HG03558 (cell line): ENCODE measurements around the gene DAPK2.
"Not testable (repeated sequence)": the region's sequence is repeated elsewhere in the genome, so short reads cannot be mapped to it uniquely, and the experiment has no call there.

Experiments used
- ATAC-seq: cut with Tn5 transposase; IDR thresholded peaks from one replicate; pipeline ENCODE4 v1.9.1; 2021; ENCODE audit warnings: moderate number of reproducible peaks; ENCODE audit not compliant: unreplicated experiment; ENCODE audit errors: extremely low read depth

Gene DAPK2

GRCh38 chr15:64059104-64059503 is 12.8 kb upstream of the DAPK2 start:
- not testable (repeated sequence) for ATAC-seq

GRCh38 chr15:64058279-64058678 is 12.0 kb upstream of the DAPK2 start:
- no peak for ATAC-seq

DNA sequence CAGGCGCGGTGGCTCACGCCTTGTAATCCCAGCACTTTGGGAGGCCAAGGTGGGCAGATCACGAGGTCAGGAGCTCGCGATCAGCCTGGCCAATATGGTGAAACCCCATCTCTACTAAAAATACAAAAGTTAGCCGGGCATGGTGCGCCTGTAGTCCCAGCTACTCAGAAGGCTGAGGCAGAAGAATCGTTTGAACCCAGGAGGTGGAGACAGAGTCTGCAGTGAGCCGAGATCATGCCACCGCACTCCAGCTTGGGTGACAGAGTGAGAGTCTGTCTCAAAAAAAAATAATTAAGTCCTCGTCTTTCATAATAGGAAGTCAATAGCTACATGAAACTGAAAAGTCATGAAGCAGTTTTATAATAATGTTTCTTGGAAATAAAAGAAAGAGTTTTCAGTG is 7.4 kb upstream of the DAPK2 start:
- not testable (repeated sequence) for ATAC-seq

DNA sequence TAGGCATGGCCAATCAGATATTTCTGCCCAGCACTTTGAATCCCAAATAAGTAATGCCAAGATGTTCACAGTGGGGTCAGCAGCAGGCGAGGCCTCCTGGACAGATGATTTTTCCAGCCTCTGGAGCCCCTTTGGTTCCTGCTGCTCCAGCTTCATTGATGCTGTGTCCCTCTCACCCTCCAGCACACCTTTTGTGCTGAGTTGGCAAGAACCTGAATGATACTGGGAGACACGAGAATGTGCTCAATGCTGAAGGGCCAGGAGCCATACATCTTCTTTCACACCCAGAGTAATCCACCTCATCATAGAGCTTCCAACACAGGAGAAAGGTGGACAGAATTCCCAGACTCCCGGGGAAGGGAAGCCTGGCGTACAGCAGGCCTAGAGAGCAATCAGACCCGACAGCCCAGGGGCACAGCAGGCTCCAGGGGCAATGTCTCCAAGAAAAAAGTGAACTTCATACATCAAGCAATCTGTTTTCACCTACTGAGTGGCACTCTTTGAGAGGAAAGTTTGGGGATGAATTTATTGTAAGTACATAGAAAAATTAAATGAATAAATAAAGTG is 6.7 kb upstream of the DAPK2 start:
- ATAC-seq = no peak

GRCh38 chr15:64051407-64052259 is 5.3 kb upstream of the DAPK2 start:
- ATAC-seq = no peak

GRCh38 chr15:64051093-64051402 is 4.8 kb upstream of the DAPK2 start:
- ATAC-seq = no peak

- no peak for ATAC-seq
Observed at GRCh38 chr15:64050281-64051092, 4.2 kb upstream of the DAPK2 start.

GRCh38 chr15:64048781-64049460 is 2.6 kb upstream of the DAPK2 start:
- ATAC-seq = no peak

- ATAC-seq = no peak
Observed at GRCh38 chr15:64045774-64046420, 388 bp downstream of the DAPK2 start.

GRCh38 chr15:64045101-64045435 is 1.2 kb downstream of the DAPK2 start:
- ATAC-seq = no peak

DNA sequence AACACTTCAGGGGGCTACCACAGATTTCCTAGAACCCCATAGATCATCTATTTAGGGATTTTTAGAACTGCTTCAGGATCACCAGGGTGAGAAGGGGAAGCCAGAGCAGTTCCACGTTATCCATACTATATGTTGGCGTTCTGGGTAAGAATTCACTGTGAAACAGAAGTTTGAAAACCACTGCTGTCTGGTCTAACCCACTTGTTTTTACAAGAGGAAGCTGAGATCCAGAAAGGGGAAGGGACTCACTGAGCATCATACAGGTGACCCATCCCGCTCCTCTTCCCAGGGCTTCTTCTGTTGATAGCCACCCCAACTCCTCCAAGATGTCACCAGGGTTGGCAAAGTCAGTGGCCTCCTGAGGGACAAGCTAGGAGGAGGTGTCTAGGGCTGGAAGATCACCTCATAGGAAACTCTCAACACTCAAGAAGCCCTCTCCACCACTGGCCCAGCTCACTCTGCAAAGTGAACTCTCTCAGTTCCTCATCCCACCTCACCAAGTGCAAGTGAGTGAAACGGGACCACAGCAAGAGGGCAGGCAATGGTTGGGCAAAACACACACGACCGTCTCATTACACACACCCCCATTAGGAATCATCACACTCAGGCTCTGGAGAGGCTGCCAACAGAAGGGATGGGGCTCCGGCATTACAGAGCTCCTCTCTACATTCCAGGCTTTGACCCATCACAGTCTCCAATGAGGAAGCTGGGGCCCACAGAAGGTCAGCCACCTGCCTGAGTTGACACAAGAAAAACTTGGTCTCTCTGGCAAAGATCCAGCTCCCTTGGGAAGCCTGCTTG is 1.8 kb downstream of the DAPK2 start:
- ATAC-seq = no peak

GRCh38 chr15:64038878-64039610 is 7.2 kb downstream of the DAPK2 start:
- no peak for ATAC-seq

DNA sequence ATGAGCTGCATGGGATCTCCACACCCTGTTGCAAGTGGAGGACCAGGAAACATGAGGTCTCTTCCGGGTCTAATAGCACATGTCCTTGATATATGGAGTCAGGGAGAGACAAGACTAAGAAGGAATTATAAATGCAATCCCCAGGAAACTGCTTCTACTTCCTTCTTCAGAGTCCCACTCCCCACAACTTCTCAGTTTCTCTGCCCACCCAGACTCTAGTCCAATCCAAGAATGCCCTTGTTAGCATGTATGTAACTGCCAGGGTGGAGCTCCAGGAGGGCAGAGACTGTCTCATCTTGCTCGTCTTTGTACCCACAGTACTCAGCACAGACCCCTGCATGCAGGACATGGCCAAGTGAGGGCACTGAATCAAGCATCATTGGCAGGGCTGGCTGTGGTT is 8.3 kb downstream of the DAPK2 start:
- ATAC-seq = no peak

GRCh38 chr15:64037116-64037515 is 9.2 kb downstream of the DAPK2 start:
- ATAC-seq = no peak

DNA sequence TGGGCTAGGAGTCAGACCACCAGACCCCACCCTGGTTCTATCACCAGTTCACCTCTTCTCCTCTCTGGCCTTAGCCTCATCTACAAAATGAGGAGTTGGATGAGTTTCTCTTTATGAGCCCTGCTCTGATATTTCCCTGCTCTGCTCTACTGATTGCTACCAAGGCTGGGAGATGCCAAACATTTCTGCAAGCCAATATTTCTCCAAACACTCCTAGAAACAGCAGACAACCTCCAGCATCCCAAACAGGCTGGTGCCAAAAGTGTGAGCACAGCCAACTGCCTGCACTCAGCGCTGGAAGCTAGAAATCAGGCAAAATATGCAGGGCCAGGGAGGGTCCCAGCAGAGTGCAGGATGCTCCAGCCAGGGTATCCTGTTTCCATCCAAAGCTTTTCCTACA is 10.8 kb downstream of the DAPK2 start:
- no peak for ATAC-seq

GRCh38 chr15:64034519-64034918 is 11.8 kb downstream of the DAPK2 start:
- no peak for ATAC-seq

DNA sequence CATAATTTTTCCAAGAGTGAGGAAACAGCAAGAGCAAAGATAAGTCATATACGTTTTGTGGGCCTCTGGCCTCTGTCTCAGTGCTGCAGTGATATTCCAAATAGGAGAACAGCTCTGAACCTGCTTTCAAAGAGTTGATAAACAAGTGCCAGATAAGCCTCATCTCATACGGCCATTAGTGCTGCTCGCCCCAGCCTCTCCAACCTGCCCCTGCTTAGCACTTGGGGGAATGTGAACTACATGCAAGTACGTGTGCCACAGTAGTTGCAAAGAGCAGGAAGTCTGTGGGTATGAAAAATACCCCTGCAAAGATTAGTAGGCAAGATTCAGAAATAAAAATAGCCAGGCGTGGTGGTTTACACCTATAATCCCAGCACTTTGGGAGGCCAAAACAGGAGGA is 14.0 kb downstream of the DAPK2 start:
- no peak for ATAC-seq

DNA sequence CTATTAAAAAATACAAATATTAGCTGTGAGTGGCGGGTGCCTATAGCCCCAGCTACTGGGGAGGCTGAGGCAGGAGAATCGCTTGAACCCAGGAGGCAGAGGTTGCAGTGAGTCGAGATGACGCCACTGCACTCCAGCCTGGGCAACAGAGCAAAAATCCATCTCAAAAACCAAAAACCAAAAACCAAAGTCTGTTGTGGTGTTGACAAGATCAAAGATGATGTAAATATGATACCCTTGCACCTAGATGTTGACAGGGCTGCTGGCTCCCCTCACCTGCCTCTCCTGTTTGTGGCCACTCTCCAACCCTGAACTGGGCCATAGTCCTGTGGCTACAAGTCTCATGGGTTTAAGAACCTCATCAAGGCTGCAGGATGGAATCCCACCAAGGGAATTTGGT is 16.2 kb downstream of the DAPK2 start:
- ATAC-seq = no peak

- ATAC-seq = no peak
Observed at GRCh38 chr15:64029633-64030032, 16.7 kb downstream of the DAPK2 start.
